Stimulated activated CD8-positive, alpha-beta memory T cell treated with anti-CD3 and anti-CD28 coated beads, Interleukin-4, amount 100 ng/mL, for 4 hours (primary cell): ENCODE results near the gene SCN11A.
"Not testable (repeated sequence)": the region's sequence is repeated elsewhere in the genome, so short reads cannot be mapped to it uniquely, and the experiment has no call there.

ENCODE experiments used
- DNase-seq, 2 donors: peaks; one replicate each; pipeline ENCODE4 v3.0.0-alpha.2; 2020; ENCODE audit warnings: low read depth in 2 of 2, low spot score in 1 of 2

The SCN11A gene

DNA sequence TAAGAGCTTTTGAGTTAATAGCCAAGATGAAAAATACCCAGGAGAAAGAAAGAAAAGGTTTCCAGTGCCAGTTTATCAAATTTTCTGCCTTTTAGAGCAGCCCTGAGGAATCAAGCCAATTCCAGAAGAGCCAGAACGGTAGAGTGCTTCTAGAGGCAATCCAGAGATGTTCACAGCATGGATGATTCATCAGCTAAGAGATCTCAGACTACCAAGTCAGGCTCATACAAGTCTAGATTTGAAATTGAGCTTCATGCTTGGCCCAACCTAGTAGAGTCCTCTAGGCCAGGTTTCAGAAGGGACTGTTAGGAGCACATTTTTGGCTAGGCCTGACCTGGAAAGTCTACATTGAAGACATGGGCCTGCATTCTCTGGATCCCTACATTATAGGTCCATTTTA is 15.5 kb upstream of the SCN11A start:
- no peak for DNase-seq

DNA sequence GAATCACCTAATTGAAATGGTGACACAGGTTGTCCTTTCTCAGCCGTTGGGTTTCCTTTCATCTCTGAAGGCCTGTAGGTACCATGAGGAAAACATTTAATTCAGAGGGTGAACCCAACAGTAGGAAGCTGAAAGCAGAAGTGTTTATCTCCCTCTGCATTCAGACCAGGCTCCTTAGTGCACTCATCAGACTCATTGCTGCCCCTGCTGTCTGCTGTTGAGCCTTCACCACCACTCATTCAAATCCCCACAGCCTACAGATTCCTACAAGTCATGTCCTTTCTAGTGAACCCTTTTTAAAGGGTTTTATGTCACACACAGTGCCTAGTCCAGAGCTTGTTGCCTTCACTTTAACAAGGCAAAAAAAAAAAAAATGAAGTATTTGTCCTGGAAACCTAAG is 13.5 kb upstream of the SCN11A start:
- no peak for DNase-seq

DNA sequence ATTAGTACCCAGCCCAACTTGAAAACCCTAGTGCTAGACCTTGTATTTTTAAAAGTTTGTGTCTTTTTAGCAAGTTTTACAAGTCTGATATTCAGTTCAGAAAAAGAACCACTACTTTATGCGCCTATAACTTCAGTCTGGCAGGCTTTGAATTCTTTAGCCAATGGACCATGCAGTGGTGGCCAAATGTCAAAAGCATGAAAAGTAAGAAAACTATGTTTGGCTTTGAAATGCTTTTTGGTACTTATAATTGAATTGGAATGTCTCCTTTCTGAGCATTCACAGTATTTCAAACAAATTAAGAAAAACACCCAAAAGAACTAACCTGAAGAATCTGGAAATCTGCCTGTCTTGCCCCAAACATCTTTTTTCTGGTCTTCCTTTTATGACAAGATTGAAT is 12.9 kb upstream of the SCN11A start:
- no peak for DNase-seq

DNA sequence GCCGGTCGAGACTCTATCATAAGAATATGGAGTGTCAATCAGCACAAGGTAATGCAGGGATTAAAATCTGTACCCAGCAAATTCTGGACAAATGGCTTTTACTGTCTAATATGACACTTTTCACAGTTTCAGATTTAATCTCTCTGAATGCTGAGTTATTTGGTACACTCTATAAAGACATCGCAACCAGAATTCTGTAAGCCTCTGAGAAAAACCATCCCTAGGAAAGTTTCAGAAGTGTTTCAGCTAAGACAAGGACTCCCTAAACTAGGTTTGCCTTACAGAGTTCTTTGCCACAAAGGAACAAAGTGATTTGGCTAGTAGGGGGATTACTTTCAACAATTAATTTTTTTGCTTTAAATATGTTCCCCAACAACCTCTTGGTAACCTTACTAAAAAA is 11.4 kb upstream of the SCN11A start:
- no peak for DNase-seq

DNA sequence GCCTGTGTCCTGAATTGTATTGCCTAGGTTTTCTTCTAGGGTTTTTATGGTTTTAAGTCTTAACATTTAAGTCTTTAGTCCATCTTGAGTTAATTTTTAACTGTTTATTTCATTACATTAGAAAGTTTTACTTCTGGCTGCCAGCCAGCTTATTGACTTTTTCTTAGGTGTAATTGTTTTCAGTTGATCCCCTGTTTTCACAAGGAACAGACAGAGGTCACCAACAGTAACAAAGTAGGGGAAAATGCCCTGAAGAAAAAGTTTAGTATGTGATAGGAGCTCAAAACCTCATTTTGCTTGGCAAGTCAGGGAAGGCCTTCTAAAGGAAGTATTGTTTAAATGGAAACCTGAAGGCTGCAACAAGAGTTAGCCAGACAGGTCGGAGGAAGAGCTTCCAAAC is 10.4 kb upstream of the SCN11A start:
- DNase-seq, result no peak

DNA sequence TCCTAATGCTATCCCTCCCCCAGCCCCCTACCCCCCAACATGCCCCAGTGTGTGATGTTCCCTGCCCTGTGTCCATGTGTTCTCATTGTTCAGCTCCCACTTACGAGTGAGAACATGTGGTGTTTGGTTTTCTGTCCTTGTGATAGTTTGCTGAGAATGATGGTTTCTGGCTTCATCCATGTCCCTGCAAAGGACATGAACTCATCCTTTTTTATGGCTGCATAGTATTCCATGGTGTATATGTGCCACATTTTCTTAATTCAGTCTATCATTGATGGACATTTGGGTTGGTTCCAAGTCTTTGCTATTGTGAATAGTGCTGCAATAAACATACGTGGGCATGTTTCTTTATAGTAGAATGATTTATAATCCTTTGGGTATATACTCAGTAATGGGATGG is 9.5 kb upstream of the SCN11A start:
- DNase-seq, result not testable (repeated sequence)

DNA sequence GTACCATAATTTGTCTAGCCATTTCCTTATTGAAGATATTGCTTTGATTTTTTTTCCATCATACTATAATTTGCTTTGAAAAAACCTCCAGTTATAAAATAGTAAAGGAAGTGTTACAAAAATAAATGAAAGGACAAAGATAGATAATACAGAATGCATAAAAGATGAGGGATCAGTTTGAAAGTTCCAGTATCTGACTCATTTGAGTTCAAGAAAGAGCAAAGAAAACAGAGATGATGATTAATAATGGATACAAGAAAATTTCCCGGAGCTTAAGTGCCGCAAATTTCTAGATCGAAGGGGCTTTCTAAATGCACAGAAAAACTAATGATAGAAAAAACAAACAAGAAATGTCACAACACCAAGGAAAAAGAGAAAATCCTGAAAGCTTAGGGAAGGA is 4.4 kb upstream of the SCN11A start:
- no peak for DNase-seq

DNA sequence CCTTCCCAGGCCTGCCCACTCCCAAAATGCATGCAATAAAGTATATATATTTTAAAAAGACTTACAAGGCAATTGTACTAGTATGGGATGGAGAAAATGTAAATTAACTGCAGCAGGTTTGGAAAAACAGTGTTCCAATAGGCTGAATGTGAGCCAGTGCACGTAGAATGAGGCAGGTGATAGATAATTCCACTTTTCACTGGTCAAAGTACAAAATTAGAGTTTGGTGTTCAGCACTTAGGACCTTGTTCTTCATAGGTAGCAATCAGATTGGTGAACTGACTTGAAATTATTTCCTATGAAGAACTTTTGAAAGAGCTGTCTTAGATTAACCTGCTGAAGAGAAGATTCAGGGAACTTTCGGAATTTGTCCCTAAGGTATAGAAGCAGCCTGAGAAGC is 2.0 kb upstream of the SCN11A start:
- DNase-seq, result no peak

DNA sequence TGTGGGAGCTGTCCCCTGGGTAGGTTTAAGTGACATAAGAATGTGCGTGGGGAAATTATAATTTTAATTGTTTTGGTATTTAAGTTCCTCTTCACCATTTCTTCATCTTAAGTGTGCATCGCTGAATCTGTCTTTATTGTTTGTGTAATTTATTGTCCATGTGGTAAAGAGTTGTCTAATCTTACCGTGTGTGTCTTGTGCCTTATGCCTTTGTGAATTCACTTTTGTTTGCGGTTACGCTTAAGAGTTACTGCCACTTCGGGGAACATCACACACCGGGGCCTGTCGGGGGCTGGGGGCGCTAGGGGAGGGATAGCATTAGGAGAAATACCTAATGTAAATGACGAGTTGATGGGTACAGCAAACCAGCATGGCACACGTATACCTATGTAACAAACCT is 839 bp upstream of the SCN11A start:
- DNase-seq, result no peak

DNA sequence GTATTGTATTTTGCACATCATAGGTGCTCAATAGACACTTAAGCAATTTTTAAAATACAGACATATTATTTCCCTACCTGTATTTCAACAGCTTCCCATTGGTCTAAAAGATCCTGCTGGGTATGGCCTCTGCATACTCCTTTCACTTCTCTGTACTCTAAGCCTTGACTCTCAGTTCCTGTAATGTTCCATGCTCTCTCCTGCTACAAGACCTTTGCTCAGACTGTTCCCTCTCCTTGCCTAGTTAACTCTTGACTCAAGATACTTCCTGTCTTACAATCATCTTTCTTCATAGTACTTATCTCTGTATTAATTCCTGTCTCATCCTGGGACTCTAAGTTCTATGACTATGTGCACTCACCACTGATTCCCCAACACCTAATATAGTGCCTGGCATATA is 1.7 kb downstream of the SCN11A start:
- DNase-seq, result no peak

DNA sequence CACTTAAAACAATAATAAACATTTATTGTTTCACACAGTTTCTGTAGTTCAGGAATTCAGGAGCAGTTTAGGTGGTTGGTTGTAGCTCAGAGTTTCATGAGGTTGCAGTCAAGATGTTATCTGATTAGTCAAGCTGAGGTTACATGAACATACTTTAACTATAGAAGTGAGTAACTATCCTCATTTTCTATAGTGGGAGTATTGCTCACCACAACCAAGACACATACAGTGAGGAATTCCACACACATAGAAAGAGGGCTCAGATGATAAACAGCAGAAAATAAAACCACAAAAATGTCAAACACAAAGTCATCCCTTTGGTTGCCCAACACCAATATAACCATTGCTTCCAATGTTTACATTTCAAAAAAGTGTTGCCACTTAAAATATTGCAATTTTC is 13.6 kb downstream of the SCN11A start:
- no peak for DNase-seq

DNA sequence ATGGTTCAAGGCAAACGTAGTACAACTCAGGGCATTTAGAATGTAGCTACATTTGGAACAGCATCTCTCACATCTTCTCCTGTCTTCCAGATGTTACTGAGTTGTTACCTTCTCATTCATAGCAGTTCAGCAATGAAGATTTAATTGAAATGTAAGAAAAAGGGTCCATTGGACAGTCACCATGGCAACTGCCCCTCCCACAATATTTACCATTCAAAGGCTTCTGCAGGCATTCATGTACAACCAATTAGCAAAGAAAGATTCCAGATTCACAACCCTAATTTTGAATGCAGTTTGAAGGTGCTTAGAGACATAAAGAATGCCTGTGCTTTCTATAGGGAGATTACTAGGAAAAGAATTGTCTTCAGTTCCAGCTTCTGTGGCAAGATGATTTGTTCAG is 22.2 kb downstream of the SCN11A start:
- no peak for DNase-seq

DNA sequence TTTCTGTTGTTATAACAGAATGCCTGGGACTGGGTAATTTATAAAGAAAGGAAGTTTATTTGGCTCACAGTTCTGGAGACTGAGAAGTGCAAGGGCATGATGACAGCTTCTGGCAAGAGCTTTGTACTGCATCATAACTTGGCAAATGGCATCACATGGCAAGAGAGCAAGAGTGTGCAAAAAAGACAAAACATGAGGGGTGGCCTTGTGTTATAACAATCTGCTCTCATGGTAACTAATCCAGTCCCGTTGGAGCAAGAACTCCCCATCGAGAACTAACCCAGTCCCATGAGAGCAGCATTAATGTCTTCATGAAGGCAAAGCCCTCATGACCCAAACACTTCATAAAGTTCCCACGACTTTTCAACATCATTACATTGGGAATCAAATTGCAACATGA is 23.2 kb downstream of the SCN11A start:
- DNase-seq, result no peak

DNA sequence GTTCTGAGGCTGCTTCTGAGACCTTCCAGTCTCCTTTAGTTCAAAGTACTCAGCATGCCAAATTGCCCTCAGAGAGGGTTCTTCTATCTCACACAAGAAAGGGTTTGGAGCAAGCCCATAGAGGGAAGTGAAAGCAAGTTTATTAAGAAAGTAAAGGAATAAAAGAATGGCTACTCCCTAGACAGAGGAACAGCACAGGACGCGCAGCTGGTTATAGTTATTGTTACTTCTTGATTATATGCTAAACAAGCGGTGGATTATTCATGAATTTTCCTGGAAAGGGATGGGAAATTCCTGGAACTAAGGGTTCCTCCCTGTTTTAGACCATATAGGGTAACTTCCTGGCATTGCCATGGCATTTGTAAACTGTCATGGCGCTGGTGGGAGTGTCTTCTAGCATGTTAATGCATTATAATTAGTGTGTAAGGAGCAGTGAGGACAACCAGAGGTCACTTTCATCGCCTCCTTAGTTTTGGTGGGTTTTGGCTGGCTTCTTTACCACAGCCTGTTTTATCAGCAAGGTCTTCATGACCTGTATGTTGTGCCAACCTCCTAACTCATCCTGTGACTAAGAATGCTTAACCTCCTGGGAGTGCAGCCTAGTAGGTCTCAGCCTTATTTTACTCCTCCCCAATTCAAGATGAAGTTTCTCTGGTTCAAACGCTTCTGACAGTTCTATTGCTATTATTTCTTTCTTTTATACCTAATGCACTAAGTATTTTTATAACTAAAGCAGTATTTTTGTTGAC is 26.3 kb downstream of the SCN11A start:
- no peak for DNase-seq

DNA sequence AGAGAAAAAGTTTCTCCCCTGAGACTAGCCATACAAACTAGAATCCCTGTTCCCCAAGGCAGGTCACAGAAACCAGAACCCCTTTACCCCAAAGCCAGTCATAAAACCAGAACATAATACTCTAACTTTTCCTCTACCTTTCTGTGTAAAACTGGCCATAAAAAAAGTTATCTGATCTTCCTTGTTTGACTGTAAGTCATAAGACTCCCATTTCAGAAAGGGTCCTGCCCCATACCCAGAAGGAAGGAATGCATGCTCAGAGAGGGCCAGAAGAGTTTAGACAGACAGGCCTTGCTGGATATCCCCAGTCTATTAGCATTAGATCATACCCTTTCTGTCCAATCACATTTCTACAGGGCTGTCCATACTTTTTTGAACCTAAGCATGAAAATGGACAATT is 27.2 kb downstream of the SCN11A start:
- no peak for DNase-seq

DNA sequence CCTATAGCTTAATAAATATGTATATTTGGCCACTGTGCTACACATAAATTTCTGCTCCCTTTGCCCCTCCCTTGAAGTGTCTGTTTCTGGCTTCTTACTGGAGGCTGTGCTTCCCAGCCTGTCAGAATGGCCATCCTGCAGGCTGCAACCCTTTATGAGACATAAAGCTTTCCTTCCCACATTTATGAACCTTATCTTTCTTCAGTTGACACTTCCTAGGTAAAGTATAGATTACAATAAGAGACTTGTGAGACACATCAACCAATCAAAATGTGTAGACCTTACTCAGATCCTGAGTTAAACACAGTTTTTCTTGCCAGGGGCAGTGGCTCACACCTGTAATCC is 29.5 kb downstream of the SCN11A start:
- DNase-seq, result no peak

DNA sequence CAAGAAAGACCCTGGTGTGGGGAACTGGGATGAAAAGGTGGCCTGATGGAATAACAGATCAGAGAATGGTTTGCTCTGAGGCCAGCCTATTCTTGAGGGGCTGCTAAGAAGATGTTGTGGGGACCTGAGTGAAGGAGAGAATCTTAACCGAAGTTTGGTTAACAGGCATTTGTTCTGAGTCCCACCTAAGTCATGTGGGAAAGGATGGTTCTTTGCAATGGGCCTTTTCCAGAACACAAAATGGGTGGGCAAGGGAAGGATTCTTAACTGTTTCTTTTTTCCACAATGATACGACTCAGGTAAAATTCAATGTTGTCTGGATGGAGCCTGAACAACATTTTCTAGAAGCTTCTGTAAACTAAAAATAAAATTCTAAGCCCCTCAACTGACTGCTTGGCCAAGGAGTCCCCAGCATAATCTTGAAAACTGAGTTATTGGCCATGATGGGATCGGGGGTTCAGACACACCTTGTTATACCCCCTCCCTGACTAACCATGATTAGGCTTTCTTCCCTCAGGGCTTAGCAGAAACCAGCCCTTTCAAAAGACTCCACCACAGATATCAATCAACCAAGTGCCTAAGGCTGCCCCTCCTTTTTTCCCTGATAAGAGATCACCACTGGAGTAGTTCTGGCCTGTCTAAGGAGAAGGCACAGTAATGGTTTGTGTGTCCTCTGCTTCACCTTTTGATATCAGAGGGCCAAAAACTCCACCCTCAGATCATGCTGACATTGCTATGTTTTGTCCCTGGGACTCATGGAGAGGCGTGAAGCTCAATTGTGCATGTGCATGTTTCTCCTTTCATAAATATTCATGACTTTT is 30.1 kb downstream of the SCN11A start:
- DNase-seq, result no peak

DNA sequence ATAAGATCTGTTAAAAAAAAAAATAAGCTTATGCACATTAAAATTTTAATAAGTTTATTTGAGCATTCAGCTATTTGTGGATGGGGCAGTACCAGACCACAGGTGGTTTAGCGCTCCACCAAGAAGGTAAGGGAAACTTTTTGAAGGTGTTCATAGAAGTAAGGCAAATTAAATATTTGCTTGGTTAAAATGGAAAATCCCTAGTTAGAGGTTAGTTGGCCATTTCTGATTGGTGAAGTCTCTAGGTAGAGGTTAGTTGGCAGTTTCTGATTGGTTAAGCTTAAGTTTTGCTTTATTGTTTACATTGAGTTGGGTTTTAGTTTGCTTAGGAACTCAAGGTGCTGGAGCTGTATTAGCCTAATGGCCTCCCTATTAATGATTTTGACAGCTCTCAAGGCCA is 30.7 kb downstream of the SCN11A start:
- DNase-seq, result no peak

DNA sequence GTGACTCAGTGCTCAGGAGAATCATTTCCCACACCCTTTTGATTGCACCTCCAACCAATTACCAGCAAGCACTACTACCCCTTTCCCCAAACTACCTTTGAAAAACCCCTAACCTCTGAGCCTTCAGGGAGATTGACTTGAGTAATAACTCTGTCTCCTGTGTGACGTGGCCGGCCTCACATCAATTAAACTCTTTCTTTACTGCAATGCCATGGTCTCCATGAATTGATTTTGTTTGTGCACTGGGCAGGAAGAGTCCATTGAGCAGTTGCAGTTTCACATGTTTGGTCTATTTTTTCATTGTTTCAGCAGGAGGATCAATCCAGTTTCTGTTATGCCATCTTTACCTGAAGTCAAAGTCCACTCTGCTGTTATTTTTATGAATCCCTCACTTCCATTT is 32.4 kb downstream of the SCN11A start:
- DNase-seq, result no peak

DNA sequence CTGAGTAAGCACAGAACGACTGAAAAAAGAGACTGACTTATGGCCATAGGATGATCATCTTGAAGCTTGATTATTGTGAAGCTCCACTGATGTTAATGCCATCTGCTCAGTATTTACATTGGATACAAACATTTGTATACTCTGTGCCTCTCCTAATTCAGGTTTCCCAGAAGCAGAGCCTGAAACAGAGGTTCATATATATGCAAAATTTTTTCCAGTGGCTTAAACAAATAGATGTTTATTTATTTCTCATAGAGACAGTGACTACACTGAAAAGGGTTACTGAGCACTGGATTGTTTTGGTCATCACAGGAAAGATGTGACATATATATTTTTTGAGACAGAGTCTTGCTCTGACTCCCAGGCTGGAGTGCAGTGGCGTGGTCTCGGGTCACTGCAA is 36.3 kb downstream of the SCN11A start:
- no peak for DNase-seq

DNA sequence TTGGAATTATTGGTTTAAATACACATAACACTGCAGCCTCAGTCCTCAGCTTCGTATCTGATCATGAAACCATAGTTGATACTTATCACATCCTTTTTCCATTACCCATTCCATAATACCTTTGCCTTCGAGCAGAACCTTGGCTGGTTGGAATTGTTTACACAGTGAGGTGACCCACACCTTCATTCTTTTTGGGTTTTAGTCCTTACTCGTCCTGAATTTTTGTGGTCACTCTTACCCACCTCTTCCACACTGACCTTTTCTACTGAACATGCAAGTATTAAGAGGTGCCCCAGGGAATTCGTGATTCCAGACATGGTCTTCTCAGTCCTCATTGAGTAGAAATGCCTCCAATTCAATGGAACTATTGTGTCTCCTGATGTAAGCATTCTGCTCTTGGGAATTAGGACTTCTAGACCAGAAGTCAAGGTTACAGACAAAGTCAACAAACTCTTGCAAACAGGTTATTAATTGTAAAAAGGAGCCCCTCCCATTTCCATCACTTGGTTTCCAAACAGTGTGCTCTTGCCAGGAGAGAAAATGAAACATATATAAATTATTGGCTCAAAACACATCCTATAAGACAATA is 37.7 kb downstream of the SCN11A start:
- no peak for DNase-seq

DNA sequence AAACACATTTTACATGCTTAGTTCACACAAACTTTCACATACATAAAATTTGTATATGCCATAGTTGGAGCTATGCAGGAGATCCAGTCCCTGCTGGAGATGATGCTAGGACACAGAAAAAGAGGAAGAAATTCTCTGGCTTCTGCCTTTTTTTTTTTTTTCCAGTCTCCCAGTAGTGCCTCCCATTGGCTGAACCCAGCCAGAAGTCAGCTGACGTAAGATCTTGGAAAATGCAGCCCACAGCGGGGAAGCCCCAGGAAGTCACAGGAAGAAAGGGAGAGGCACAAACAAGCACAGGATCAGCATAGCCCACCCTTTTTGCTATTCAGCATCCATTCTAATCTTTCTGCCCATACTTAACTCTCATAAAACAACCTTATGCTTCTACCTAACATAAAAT is 38.5 kb downstream of the SCN11A start:
- no peak for DNase-seq
